ENCODE data around the gene ACAP1. TPM values are rescaled to one million over a fixed set of nuclear protein-coding genes. Genes with fewer than 3 reads are reported as not detected.

The ACAP1 gene
- total RNA-seq, 1 experiment from 2014 or later, result 1.6 TPM

- Mint-ChIP-seq H3K4me3 (ENCODE audit: unreplicated experiment) (no peak overlapping the region), H3K27ac (ENCODE audit: unreplicated experiment) (no peak overlapping the region), H3K27me3 (ENCODE audit: insufficient read depth, unreplicated experiment) (no peaks in the 10 kb centered on the region), H3K9me3 (ENCODE audit: unreplicated experiment) (no peaks in the 10 kb centered on the region), H3K4me1 (ENCODE audit: low read depth, unreplicated experiment) (no peaks in the 10 kb centered on the region), H3K36me3 (ENCODE audit: insufficient read depth, unreplicated experiment) (peaks cover 24% of the 10 kb centered on the region)
- BruUV-seq (replicated peaks), result no TSS peak
- intact Hi-C loops (cut with micrococcal nuclease; ENCODE audit: unreplicated experiment), result no loop called here
- Histone ChIP-seq H3K4me3 (ENCODE audit: low read depth, low read length) (no peak overlapping the region), H3K27me3 (replicated peaks; ENCODE audit: control insufficient read depth, insufficient read depth, low read length) (no peaks in the 10 kb centered on the region), H3K9me3 (no peaks in the 10 kb centered on the region), H3K4me1 (no peaks in the 10 kb centered on the region; the same call in 1 of the 2 replicates), H3K36me3 (ENCODE audit: control insufficient read depth, insufficient read depth, low read length) (no peaks in the 10 kb centered on the region)
- CTCF ChIA-PET, result no interaction called here
- DNase-seq, result no peak
- no peak for TF ChIP-seq CTCF (IDR thresholded peaks at IDR 0.05; ENCODE audit: insufficient read depth in 1 of 2, low read depth in 1 of 2, low read length in 1 of 2, severe bottlenecking in 1 of 2, unreplicated experiment in 1 of 2)
- POLR2A ChIA-PET, result no interaction called here
These were observed 32.1 kb upstream of the ACAP1 start for GRCh38 chr17:7304179-7304578.

- Histone ChIP-seq H3K27me3 (replicated peaks; ENCODE audit: control insufficient read depth, insufficient read depth, low read length) (no peaks in the 10 kb centered on the region), H3K4me3 (ENCODE audit: low read depth, low read length) (peak within 1 kb of the TSS; percentile 71), H3K9me3 (no peaks in the 10 kb centered on the region), H3K4me1 (no peaks in the 10 kb centered on the region; the same call in 1 of the 2 replicates), H3K36me3 (ENCODE audit: control insufficient read depth, insufficient read depth, low read length) (peaks cover 5% of the 10 kb centered on the region)
- peak within 1 kb of the TSS; percentile 93 for H3K4me3 Mint-ChIP-seq (ENCODE audit: unreplicated experiment)
- H3K9me3 Mint-ChIP-seq (ENCODE audit: unreplicated experiment), result no peaks in the 10 kb centered on the region
- intact Hi-C loops (cut with micrococcal nuclease; ENCODE audit: unreplicated experiment), result loop anchor here (5.0 kb wide), 1 partner anchor 175 kb away; the partner anchor contains the start of genes POLR2A and SLC35G6
- ChIA-PET POLR2A (no interaction called here), CTCF (no interaction called here)
- peak within 1 kb of the TSS; percentile 93 for H3K27ac Mint-ChIP-seq (ENCODE audit: unreplicated experiment)
- peaks cover 10% of the 10 kb centered on the region for H3K4me1 Mint-ChIP-seq (ENCODE audit: low read depth, unreplicated experiment)
- peak; percentile 94 to 98 for DNase-seq
- no TSS peak for BruUV-seq (replicated peaks)
- TF ChIP-seq CTCF (IDR thresholded peaks at IDR 0.05; ENCODE audit: insufficient read depth in 1 of 2, low read depth in 1 of 2, low read length in 1 of 2, severe bottlenecking in 1 of 2, unreplicated experiment in 1 of 2), result no peak
- H3K36me3 Mint-ChIP-seq (ENCODE audit: insufficient read depth, unreplicated experiment), result peaks cover 53% of the 10 kb centered on the region
- no peaks in the 10 kb centered on the region for H3K27me3 Mint-ChIP-seq (ENCODE audit: insufficient read depth, unreplicated experiment)
These were observed 29.2 kb upstream of the ACAP1 start, which contains the start of gene EIF5A for GRCh38 chr17:7306911-7307685. TSS of gene EIF5A (plus strand) at chr17:7307628. CDS start at chr17:7309636, 2,008 bp downstream.

GRCh38 chr17:7307686-7308624 is 28.4 kb upstream of the ACAP1 start:
- POLR2A ChIA-PET, result no interaction called here
- no peaks in the 10 kb centered on the region for H3K9me3 Mint-ChIP-seq (ENCODE audit: unreplicated experiment)
- H3K4me1 Mint-ChIP-seq (ENCODE audit: low read depth, unreplicated experiment), result peaks cover 10% of the 10 kb centered on the region
- H3K36me3 ChIP-seq (ENCODE audit: control insufficient read depth, insufficient read depth, low read length), result peaks cover 5% of the 10 kb centered on the region
- H3K9me3 ChIP-seq, result no peaks in the 10 kb centered on the region
- H3K4me1 ChIP-seq, result no peaks in the 10 kb centered on the region; the same call in 1 of the 2 replicates
- no peaks in the 10 kb centered on the region for H3K27me3 Mint-ChIP-seq (ENCODE audit: insufficient read depth, unreplicated experiment)
- H3K4me3 ChIP-seq (ENCODE audit: low read depth, low read length), result peak overlapping the region; percentile 71
- H3K27ac Mint-ChIP-seq (ENCODE audit: unreplicated experiment), result peak overlapping the region; percentile 93
- no peak for TF ChIP-seq CTCF (IDR thresholded peaks at IDR 0.05; ENCODE audit: insufficient read depth in 1 of 2, low read depth in 1 of 2, low read length in 1 of 2, severe bottlenecking in 1 of 2, unreplicated experiment in 1 of 2)
- peaks cover 62% of the 10 kb centered on the region for H3K36me3 Mint-ChIP-seq (ENCODE audit: insufficient read depth, unreplicated experiment)
- H3K27me3 ChIP-seq (replicated peaks; ENCODE audit: control insufficient read depth, insufficient read depth, low read length), result no peaks in the 10 kb centered on the region
- DNase-seq, result peak in 1 of 2 experiments; percentile 34
- intact Hi-C loops (cut with micrococcal nuclease; ENCODE audit: unreplicated experiment), result loop anchor here (5.0 kb wide), 1 partner anchor 174 kb away; the partner anchor contains the start of genes POLR2A and SLC35G6
- CTCF ChIA-PET, result no interaction called here
- TSS peak; percentile 74 for BruUV-seq (replicated peaks)
- H3K4me3 Mint-ChIP-seq (ENCODE audit: unreplicated experiment), result peak overlapping the region; percentile 93

Data from Caco-2 (cell line).